HEK293 (cell line): ENCODE data around the gene BORCS8.

Experiments used
- AEBP2 ChIP-seq: fragments of 450-650 bp; formaldehyde crosslinking; IDR thresholded peaks from 2 replicates; pipeline ENCODE4 v1.5.1; 2016; ENCODE audit warnings: missing biosample characterization, missing genetic modification characterization, borderline replicate concordance
- GLIS2 ChIP-seq: fragments of 450-650 bp; formaldehyde crosslinking; IDR thresholded peaks from 2 replicates; pipeline ENCODE4 v1.5.1; 2016; ENCODE audit warnings: missing biosample characterization, missing genetic modification characterization
- KLF1 ChIP-seq: fragments of 450-650 bp; formaldehyde crosslinking; IDR thresholded peaks from 2 replicates; pipeline ENCODE4 v1.5.1; 2016; ENCODE audit warnings: missing biosample characterization, missing genetic modification characterization
- KLF10 ChIP-seq: fragments of 450-650 bp; IDR thresholded peaks from 2 replicates; pipeline ENCODE4 v1.5.1; 2018; ENCODE audit warnings: missing biosample characterization, mild to moderate bottlenecking, missing genetic modification characterization
- KLF16 ChIP-seq: fragments of 450-650 bp; formaldehyde crosslinking; IDR thresholded peaks from 2 replicates; pipeline ENCODE4 v1.5.1; 2017; ENCODE audit warnings: missing biosample characterization, missing genetic modification characterization
- MZF1 ChIP-seq: fragments of 450-650 bp; formaldehyde crosslinking; IDR thresholded peaks from 2 replicates; pipeline ENCODE4 v1.5.1; 2017; ENCODE audit warnings: missing biosample characterization, missing genetic modification characterization, borderline replicate concordance
- OVOL3 ChIP-seq: fragments of 450-650 bp; formaldehyde crosslinking; IDR thresholded peaks from 2 replicates; pipeline ENCODE4 v1.5.1; 2016; ENCODE audit warnings: missing biosample characterization, missing genetic modification characterization
- PRDM1 ChIP-seq: fragments of 450-650 bp; formaldehyde crosslinking; IDR thresholded peaks from 2 replicates; pipeline ENCODE4; 2016; ENCODE audit warnings: missing biosample characterization, missing genetic modification characterization
- SALL2 ChIP-seq: fragments of 450-650 bp; formaldehyde crosslinking; IDR thresholded peaks from 2 replicates; pipeline ENCODE4 v1.5.0; 2017; ENCODE audit warnings: missing biosample characterization, mild to moderate bottlenecking, missing genetic modification characterization, borderline replicate concordance
- SCRT1 ChIP-seq: fragments of 450-650 bp; formaldehyde crosslinking; IDR thresholded peaks from 2 replicates; pipeline ENCODE4 v1.5.1; 2016; ENCODE audit warnings: missing biosample characterization, missing genetic modification characterization, borderline replicate concordance
- SP2 ChIP-seq: fragments of 450-650 bp; formaldehyde crosslinking; IDR thresholded peaks from 2 replicates; pipeline ENCODE4 v1.5.1; 2016; ENCODE audit warnings: missing biosample characterization, missing genetic modification characterization
- SP3 ChIP-seq: fragments of 450-650 bp; formaldehyde crosslinking; IDR thresholded peaks from 2 replicates; pipeline ENCODE4 v1.5.1; 2016; ENCODE audit warnings: missing biosample characterization, missing genetic modification characterization
- SP7 ChIP-seq: fragments of 450-650 bp; formaldehyde crosslinking; IDR thresholded peaks from 2 replicates; pipeline ENCODE4 v1.5.1; 2016; ENCODE audit warnings: missing biosample characterization, missing genetic modification characterization
- TCF7L2 ChIP-seq: IDR thresholded peaks from 2 replicates; pipeline ENCODE4 v1.6.1; 2011; ENCODE audit warnings: low read depth, mild to moderate bottlenecking, inconsistent platforms, low read length, moderate library complexity, borderline replicate concordance
- YY1 ChIP-seq: fragments of 450-650 bp; formaldehyde crosslinking; IDR thresholded peaks from 2 replicates; pipeline ENCODE4 v1.5.1; 2018; ENCODE audit warnings: missing biosample characterization, missing genetic modification characterization
- YY2 ChIP-seq: fragments of 450-650 bp; formaldehyde crosslinking; IDR thresholded peaks from 2 replicates; pipeline ENCODE4 v1.5.1; 2016; ENCODE audit warnings: missing biosample characterization, missing genetic modification characterization
- ZBTB44 ChIP-seq: fragments of 450-650 bp; IDR thresholded peaks from 2 replicates; pipeline ENCODE4 v1.5.1; 2018; ENCODE audit warnings: missing biosample characterization, mild to moderate bottlenecking, missing genetic modification characterization
- ZNF10 ChIP-seq: fragments of 450-650 bp; formaldehyde crosslinking; IDR thresholded peaks from 2 replicates; pipeline ENCODE4 v1.5.1; 2017; ENCODE audit warnings: missing biosample characterization, missing genetic modification characterization
- ZNF112 ChIP-seq: fragments of 450-650 bp; formaldehyde crosslinking; IDR thresholded peaks from 2 replicates; pipeline ENCODE4 v1.5.0; 2017; ENCODE audit warnings: missing biosample characterization, missing genetic modification characterization
- ZNF114 ChIP-seq: fragments of 450-650 bp; formaldehyde crosslinking; IDR thresholded peaks from 2 replicates; pipeline ENCODE4 v1.5.0; 2017; ENCODE audit warnings: missing biosample characterization, missing genetic modification characterization
- ZNF138 ChIP-seq: fragments of 450-650 bp; formaldehyde crosslinking; IDR thresholded peaks from 2 replicates; pipeline ENCODE4 v1.5.1; 2016; ENCODE audit warnings: missing biosample characterization, missing genetic modification characterization, borderline replicate concordance
- ZNF140 ChIP-seq: fragments of 450-650 bp; formaldehyde crosslinking; IDR thresholded peaks from 2 replicates; pipeline ENCODE4 v1.5.1; 2016; ENCODE audit warnings: missing biosample characterization, missing genetic modification characterization
- ZNF169 ChIP-seq: fragments of 450-650 bp; formaldehyde crosslinking; IDR thresholded peaks from 2 replicates; pipeline ENCODE4 v1.5.1; 2016; ENCODE audit warnings: missing biosample characterization, missing genetic modification characterization
- ZNF19 ChIP-seq: fragments of 450-650 bp; formaldehyde crosslinking; IDR thresholded peaks from 2 replicates; pipeline ENCODE4; 2016; ENCODE audit warnings: missing biosample characterization, missing genetic modification characterization, low read depth
- ZNF266 ChIP-seq: fragments of 450-650 bp; formaldehyde crosslinking; IDR thresholded peaks from 2 replicates; pipeline ENCODE4 v1.5.1; 2016; ENCODE audit warnings: missing biosample characterization, missing genetic modification characterization, low read depth
- ZNF280D ChIP-seq: fragments of 450-650 bp; formaldehyde crosslinking; IDR thresholded peaks from 2 replicates; pipeline ENCODE4 v1.5.1; 2016; ENCODE audit warnings: missing biosample characterization, missing genetic modification characterization
- ZNF341 ChIP-seq: fragments of 450-650 bp; formaldehyde crosslinking; IDR thresholded peaks from 2 replicates; pipeline ENCODE4; 2016; ENCODE audit warnings: low read depth, missing biosample characterization, missing genetic modification characterization
- ZNF394 ChIP-seq: fragments of 450-650 bp; formaldehyde crosslinking; IDR thresholded peaks from 2 replicates; pipeline ENCODE4 v1.5.1; 2016; ENCODE audit warnings: missing biosample characterization, missing genetic modification characterization, mild to moderate bottlenecking, moderate library complexity, borderline replicate concordance
- ZNF423 ChIP-seq: fragments of 450-650 bp; formaldehyde crosslinking; IDR thresholded peaks from 2 replicates; pipeline ENCODE4 v1.5.1; 2016; ENCODE audit warnings: missing biosample characterization, missing genetic modification characterization
- ZNF585B ChIP-seq: fragments of 450-650 bp; formaldehyde crosslinking; IDR thresholded peaks from 2 replicates; pipeline ENCODE4 v1.5.1; 2016; ENCODE audit warnings: missing biosample characterization, missing genetic modification characterization
- ZNF596 ChIP-seq: fragments of 450-650 bp; IDR thresholded peaks from 2 replicates; pipeline ENCODE4 v1.5.0; 2018; ENCODE audit warnings: missing biosample characterization, mild to moderate bottlenecking, missing genetic modification characterization, moderate library complexity
- ZNF621 ChIP-seq: fragments of 450-650 bp; formaldehyde crosslinking; IDR thresholded peaks from 2 replicates; pipeline ENCODE4 v1.5.1; 2017; ENCODE audit warnings: missing biosample characterization, missing genetic modification characterization
- ZNF654 ChIP-seq: fragments of 450-650 bp; formaldehyde crosslinking; IDR thresholded peaks from 2 replicates; pipeline ENCODE4 v1.5.1; 2016; ENCODE audit warnings: low read depth, missing biosample characterization, missing genetic modification characterization
- ZNF747 ChIP-seq: fragments of 450-650 bp; formaldehyde crosslinking; IDR thresholded peaks from 2 replicates; pipeline ENCODE4 v1.5.1; 2016; ENCODE audit warnings: missing biosample characterization, missing genetic modification characterization
- ZNF776 ChIP-seq: fragments of 450-650 bp; formaldehyde crosslinking; IDR thresholded peaks from 2 replicates; pipeline ENCODE4 v1.5.0; 2017; ENCODE audit warnings: missing biosample characterization, missing genetic modification characterization, borderline replicate concordance

The BORCS8 gene

GRCh38 chr19:19203012-19203856 lies 11.3 kb upstream of the BORCS8 start, which contains the start of gene NR2C2AP (continued):
- no peak for TF ChIP-seq MZF1
- no peak for TF ChIP-seq GLIS2 (tag by site-specific recombination)
- no peak for TF ChIP-seq ZNF280D (tag by site-specific recombination)
- TF ChIP-seq YY2 (tag by site-specific recombination): no peak
- TF ChIP-seq ZNF112 (tag by site-specific recombination): no peak
- no peak for TF ChIP-seq ZNF423 (tag by site-specific recombination)
- TF ChIP-seq PRDM1: no peak
- no peak for TF ChIP-seq ZNF776 (tag by site-specific recombination)
- TF ChIP-seq ZNF585B (tag by site-specific recombination): no peak
- TF ChIP-seq ZNF114 (tag by site-specific recombination): no peak
- TF ChIP-seq ZNF654: no peak
- peak; percentile 46; the same call in 1 of the 2 replicates for TF ChIP-seq KLF10
- no peak for TF ChIP-seq ZNF596 (tag by site-specific recombination)
- TF ChIP-seq OVOL3 (tag by site-specific recombination): no peak
- no peak for TF ChIP-seq ZNF266 (tag by site-specific recombination)
- TF ChIP-seq ZNF621 (tag by site-specific recombination): no peak
- TF ChIP-seq ZBTB44 (tag by site-specific recombination): no peak
- no peak for TF ChIP-seq SALL2 (tag by site-specific recombination)
- peak; percentile 63; the same call in 1 of the 2 replicates for TF ChIP-seq KLF16 (tag by site-specific recombination)
- no peak for TF ChIP-seq ZNF138
- TF ChIP-seq AEBP2 (tag by site-specific recombination): no peak
- no peak for TF ChIP-seq ZNF394 (tag by site-specific recombination)
- TF ChIP-seq SCRT1 (tag by site-specific recombination): no peak; the same call in 1 of the 2 replicates
- peak; percentile 49; the same call in 1 of the 2 replicates for TF ChIP-seq SP7 (tag by site-specific recombination)
- no peak for TF ChIP-seq ZNF10
- peak; percentile 38 for TF ChIP-seq KLF1 (tag by site-specific recombination)
- no peak for TF ChIP-seq ZNF169 (tag by site-specific recombination)
- TF ChIP-seq ZNF140 (tag by site-specific recombination): no peak
- peak; percentile 86 for TF ChIP-seq SP2 (tag by site-specific recombination)
- TF ChIP-seq ZNF341 (tag by site-specific recombination): peak; percentile 86
- peak; percentile 65 for TF ChIP-seq SP3
- TF ChIP-seq YY1: no peak
- no peak for TF ChIP-seq ZNF747 (tag by site-specific recombination)
- no peak for TF ChIP-seq ZNF19 (tag by site-specific recombination)
- no peak for TF ChIP-seq TCF7L2
